Pons (tissue), 1 donor: ENCODE data around the gene EYS.

Experiments
- DNase-seq: peaks from one replicate; pipeline ENCODE4 v3.0.0-alpha.2; 2016; ENCODE audit warnings: low spot score

The EYS gene

GRCh38 chr6:63730311-63730710 is 1976.7 kb downstream of the EYS start:
- DNase-seq: no peak

- no peak for DNase-seq
These were observed 1982.3 kb downstream of the EYS start for GRCh38 chr6:63724721-63725120.

GRCh38 chr6:63721181-63721580 is 1985.8 kb downstream of the EYS start:
- no peak for DNase-seq

- no peak for DNase-seq
These were observed 1990.9 kb downstream of the EYS start for GRCh38 chr6:63716169-63716568.

GRCh38 chr6:63714091-63714490 is 1992.9 kb downstream of the EYS start:
- no peak for DNase-seq

- DNase-seq: no peak
These were observed 1993.7 kb downstream of the EYS start for GRCh38 chr6:63713332-63713731.

- no peak for DNase-seq
These were observed 1997.9 kb downstream of the EYS start for GRCh38 chr6:63709148-63709547.

- no peak for DNase-seq
These were observed 1998.4 kb downstream of the EYS start for GRCh38 chr6:63708631-63709030.

- no peak for DNase-seq
These were observed 2000.4 kb downstream of the EYS start for GRCh38 chr6:63706630-63707029.

GRCh38 chr6:63705707-63706106 is 2001.3 kb downstream of the EYS start:
- DNase-seq: no peak

GRCh38 chr6:63690221-63690620 is 2016.8 kb downstream of the EYS start:
- DNase-seq: no peak

GRCh38 chr6:63689421-63689820 is 2017.6 kb downstream of the EYS start:
- DNase-seq: peak; percentile 24

- DNase-seq: peak; percentile 57
These were observed 2021.3 kb downstream of the EYS start for GRCh38 chr6:63685446-63686379.

- DNase-seq: peak; percentile 15
These were observed 2023.9 kb downstream of the EYS start for GRCh38 chr6:63683071-63683603.

GRCh38 chr6:63677282-63677681 is 2029.7 kb downstream of the EYS start:
- DNase-seq: peak; percentile 13

- no peak for DNase-seq
These were observed 2030.5 kb downstream of the EYS start for GRCh38 chr6:63676412-63677114.

- no peak for DNase-seq
These were observed 2031.9 kb downstream of the EYS start for GRCh38 chr6:63675138-63675537.

- DNase-seq: no peak
These were observed 2032.4 kb downstream of the EYS start for GRCh38 chr6:63674635-63675034.

- no peak for DNase-seq
These were observed 2033.3 kb downstream of the EYS start for GRCh38 chr6:63673692-63674091.

- DNase-seq: no peak
These were observed 2034.4 kb downstream of the EYS start for GRCh38 chr6:63672582-63673129.

- no peak for DNase-seq
These were observed 2035.8 kb downstream of the EYS start for GRCh38 chr6:63671098-63671754.
